ENCODE data around the gene LBP. TPM values are rescaled to one million over a fixed set of nuclear protein-coding genes. Genes with fewer than 3 reads are reported as not detected.

The LBP gene
- total RNA-seq, 1 experiment from 2014 or later = 0.37 TPM

- ATAC-seq (no peak), DNase-seq (ENCODE audit: low spot score) (no peak)
- Mint-ChIP-seq H3K36me3 (no peaks in the 10 kb centered on the region), H3K27me3 (ENCODE audit: low read depth) (no peaks in the 10 kb centered on the region), H3K27ac (no peak overlapping the region), H3K4me1 (peaks cover 47% of the 10 kb centered on the region), H3K9me3 (no peaks in the 10 kb centered on the region), H3K4me3 (no peak overlapping the region)
- CTCF ChIA-PET = interaction anchor here (1.6 kb wide), 1 partner anchor 11 kb away, joined by 5 read pairs; no protein-coding TSS in a partner anchor
- no peak for TF ChIP-seq AR (CRISPR knock-in tag; IDR thresholded peaks at IDR 0.05)
- TF ChIP-seq ZNF396 (CRISPR knock-in tag; IDR thresholded peaks at IDR 0.05; ENCODE audit: borderline replicate concordance) = no peak
- TF ChIP-seq ZNF263 (CRISPR knock-in tag; IDR thresholded peaks at IDR 0.05; ENCODE audit: low read depth) = no peak
- TF ChIP-seq PRRX2 (CRISPR knock-in tag; IDR thresholded peaks at IDR 0.05) = no peak
- no peak for TF ChIP-seq NR2C2 (CRISPR knock-in tag; IDR thresholded peaks at IDR 0.05)
- TF ChIP-seq RELA (CRISPR knock-in tag; IDR thresholded peaks at IDR 0.05; ENCODE audit: borderline replicate concordance) = no peak
- no peak for TF ChIP-seq ZNF671 (CRISPR knock-in tag; IDR thresholded peaks at IDR 0.05)
- no peak for TF ChIP-seq ATF2 (CRISPR knock-in tag; IDR thresholded peaks at IDR 0.05; ENCODE audit: borderline replicate concordance, low read depth)
- no peak for TF ChIP-seq ATF1 (CRISPR knock-in tag; IDR thresholded peaks at IDR 0.05)
- TF ChIP-seq E2F4 (CRISPR knock-in tag; IDR thresholded peaks at IDR 0.05; ENCODE audit: borderline replicate concordance, low read depth) = no peak
- TF ChIP-seq ZNF232 (CRISPR knock-in tag; IDR thresholded peaks at IDR 0.05) = no peak
- no peak for TF ChIP-seq ZNF138 (CRISPR knock-in tag; conservative IDR thresholded peaks at IDR 0.05)
- TF ChIP-seq E2F1 (CRISPR knock-in tag; IDR thresholded peaks at IDR 0.05) = no peak
- no peak for TF ChIP-seq CREB1 (CRISPR knock-in tag; IDR thresholded peaks at IDR 0.05)
- no peak for TF ChIP-seq TEAD1 (CRISPR knock-in tag; IDR thresholded peaks at IDR 0.05)
- TF ChIP-seq E2F5 (CRISPR knock-in tag; IDR thresholded peaks at IDR 0.05) = no peak
- TF ChIP-seq ZBTB43 (CRISPR knock-in tag; IDR thresholded peaks at IDR 0.05) = no peak
- TF ChIP-seq CBFB (CRISPR knock-in tag; IDR thresholded peaks at IDR 0.05; ENCODE audit: low read depth) = no peak
- no peak for TF ChIP-seq ZNF423 (CRISPR knock-in tag; IDR thresholded peaks at IDR 0.05)
- POLR2A ChIA-PET = interaction anchor here (0.6 kb wide), 1 partner anchor 78 kb away, joined by 6 read pairs; no protein-coding TSS in a partner anchor
These were observed 639 bp upstream of the LBP start for GRCh38 chr20:38345643-38346042.

All from WTC11 (cell line).